HG02840 (cell line): Measurements from ENCODE around the gene PPP4C.
"Not testable (repeated sequence)": the region's sequence is repeated elsewhere in the genome, so short reads cannot be mapped to it uniquely, and the experiment has no call there.

Source experiments
- ATAC-seq: cut with Tn5 transposase; IDR thresholded peaks from one replicate; pipeline ENCODE4 v1.9.1; 2021; ENCODE audit warnings: mild to moderate bottlenecking, moderate library complexity, moderate number of reproducible peaks; ENCODE audit not compliant: unreplicated experiment, low FRiP score

Gene PPP4C

GRCh38 chr16:30120340-30121105 lies 44.7 kb downstream of the PPP4C start:
- ATAC-seq = no peak

- no peak for ATAC-seq
Measured at GRCh38 chr16:30121741-30122571, 46.2 kb downstream of the PPP4C start.

- ATAC-seq = peak; percentile 25
Measured at GRCh38 chr16:30122604-30123160, 46.9 kb downstream of the PPP4C start.

- ATAC-seq = no peak
Measured at GRCh38 chr16:30124985-30125379, 49.2 kb downstream of the PPP4C start.

- ATAC-seq = not testable (repeated sequence)
Measured at GRCh38 chr16:30125690-30126089, 49.9 kb downstream of the PPP4C start.

- ATAC-seq = no peak
Measured at GRCh38 chr16:30127993-30128392, 52.2 kb downstream of the PPP4C start.

GRCh38 chr16:30131869-30132475 lies 56.2 kb downstream of the PPP4C start:
- no peak for ATAC-seq

- ATAC-seq = no peak
Measured at GRCh38 chr16:30132591-30132990, 56.8 kb downstream of the PPP4C start.
